ENCODE measurements around the gene TCTA. TPM values are rescaled to one million over a fixed set of nuclear protein-coding genes. Genes with fewer than 3 reads are reported as not detected.

The TCTA gene
- total RNA-seq, 1 experiment from 2014 or later = 11.5 TPM

DNA sequence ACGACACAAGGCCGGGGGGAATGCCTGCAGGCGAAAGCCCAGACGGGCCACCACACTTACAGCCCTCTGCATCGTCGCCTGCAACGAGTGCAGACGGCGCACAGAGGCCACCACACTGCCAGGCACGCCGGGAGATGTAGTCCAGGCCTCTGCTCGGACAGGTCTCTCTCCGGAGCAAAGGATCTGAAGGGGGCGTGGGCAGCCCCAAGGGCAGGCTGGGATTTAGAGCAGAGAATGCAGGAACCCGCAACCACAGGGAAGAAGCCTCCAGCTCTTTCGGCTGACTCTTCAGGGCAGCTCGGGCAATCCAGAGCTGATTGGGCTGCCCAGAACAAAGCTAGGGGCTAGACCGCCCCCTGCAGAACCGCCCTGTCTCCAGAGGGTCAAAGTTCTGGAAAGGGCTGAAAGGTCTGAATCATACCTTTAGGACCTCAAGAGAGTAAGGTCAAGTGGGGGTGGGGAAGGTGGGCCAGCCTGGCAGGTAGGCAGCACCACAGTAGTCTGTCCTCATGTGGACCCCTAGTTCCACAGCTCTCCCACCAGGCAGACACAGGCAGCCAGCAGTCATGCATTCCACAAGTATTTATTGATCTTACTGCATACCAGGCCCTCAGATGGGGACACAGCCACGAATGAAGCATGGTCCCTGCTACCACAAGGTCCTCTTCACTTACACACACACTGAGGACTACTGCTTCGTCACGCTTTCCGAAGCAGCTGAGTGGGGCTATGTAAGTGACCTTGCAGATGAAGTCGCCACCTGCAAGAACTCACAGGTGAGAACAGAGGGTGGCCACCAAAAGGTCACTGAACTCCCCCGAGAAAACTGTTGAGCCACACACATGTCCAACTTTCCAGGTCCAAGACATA, 10.4 kb downstream of the TCTA start, which contains the start of gene AMT (continued):
- TF ChIP-seq NR2C2 (CRISPR knock-in tag; IDR thresholded peaks at IDR 0.05) = no peak
- no peak for TF ChIP-seq ZNF423 (CRISPR knock-in tag; IDR thresholded peaks at IDR 0.05)
- TF ChIP-seq ZNF138 (CRISPR knock-in tag; conservative IDR thresholded peaks at IDR 0.05) = no peak
- TF ChIP-seq CREM (CRISPR knock-in tag; IDR thresholded peaks at IDR 0.05) = peak; percentile 82; the same call in 1 of the 2 replicates
- TF ChIP-seq, protein P1, sequence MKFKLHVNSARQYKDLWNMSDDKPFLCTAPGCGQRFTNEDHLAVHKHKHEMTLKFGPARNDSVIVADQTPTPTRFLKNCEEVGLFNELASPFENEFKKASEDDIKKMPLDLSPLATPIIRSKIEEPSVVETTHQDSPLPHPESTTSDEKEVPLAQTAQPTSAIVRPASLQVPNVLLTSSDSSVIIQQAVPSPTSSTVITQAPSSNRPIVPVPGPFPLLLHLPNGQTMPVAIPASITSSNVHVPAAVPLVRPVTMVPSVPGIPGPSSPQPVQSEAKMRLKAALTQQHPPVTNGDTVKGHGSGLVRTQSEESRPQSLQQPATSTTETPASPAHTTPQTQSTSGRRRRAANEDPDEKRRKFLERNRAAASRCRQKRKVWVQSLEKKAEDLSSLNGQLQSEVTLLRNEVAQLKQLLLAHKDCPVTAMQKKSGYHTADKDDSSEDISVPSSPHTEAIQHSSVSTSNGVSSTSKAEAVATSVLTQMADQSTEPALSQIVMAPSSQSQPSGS (CRISPR knock-in tag; IDR thresholded peaks at IDR 0.05; ENCODE audit: borderline replicate concordance, low read depth) = no peak
- no peak for TF ChIP-seq ZSCAN18 (CRISPR knock-in tag; IDR thresholded peaks at IDR 0.05)
- TF ChIP-seq, protein P2, sequence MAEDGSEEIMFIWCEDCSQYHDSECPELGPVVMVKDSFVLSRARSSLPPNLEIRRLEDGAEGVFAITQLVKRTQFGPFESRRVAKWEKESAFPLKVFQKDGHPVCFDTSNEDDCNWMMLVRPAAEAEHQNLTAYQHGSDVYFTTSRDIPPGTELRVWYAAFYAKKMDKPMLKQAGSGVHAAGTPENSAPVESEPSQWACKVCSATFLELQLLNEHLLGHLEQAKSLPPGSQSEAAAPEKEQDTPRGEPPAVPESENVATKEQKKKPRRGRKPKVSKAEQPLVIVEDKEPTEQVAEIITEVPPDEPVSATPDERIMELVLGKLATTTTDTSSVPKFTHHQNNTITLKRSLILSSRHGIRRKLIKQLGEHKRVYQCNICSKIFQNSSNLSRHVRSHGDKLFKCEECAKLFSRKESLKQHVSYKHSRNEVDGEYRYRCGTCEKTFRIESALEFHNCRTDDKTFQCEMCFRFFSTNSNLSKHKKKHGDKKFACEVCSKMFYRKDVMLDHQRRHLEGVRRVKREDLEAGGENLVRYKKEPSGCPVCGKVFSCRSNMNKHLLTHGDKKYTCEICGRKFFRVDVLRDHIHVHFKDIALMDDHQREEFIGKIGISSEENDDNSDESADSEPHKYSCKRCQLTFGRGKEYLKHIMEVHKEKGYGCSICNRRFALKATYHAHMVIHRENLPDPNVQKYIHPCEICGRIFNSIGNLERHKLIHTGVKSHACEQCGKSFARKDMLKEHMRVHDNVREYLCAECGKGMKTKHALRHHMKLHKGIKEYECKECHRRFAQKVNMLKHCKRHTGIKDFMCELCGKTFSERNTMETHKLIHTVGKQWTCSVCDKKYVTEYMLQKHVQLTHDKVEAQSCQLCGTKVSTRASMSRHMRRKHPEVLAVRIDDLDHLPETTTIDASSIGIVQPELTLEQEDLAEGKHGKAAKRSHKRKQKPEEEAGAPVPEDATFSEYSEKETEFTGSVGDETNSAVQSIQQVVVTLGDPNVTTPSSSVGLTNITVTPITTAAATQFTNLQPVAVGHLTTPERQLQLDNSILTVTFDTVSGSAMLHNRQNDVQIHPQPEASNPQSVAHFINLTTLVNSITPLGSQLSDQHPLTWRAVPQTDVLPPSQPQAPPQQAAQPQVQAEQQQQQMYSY (CRISPR knock-in tag; IDR thresholded peaks at IDR 0.05) = no peak
- TF ChIP-seq ATF3 (CRISPR knock-in tag; conservative IDR thresholded peaks at IDR 0.05) = no peak
- no peak; the same call in 1 of the 2 replicates for TF ChIP-seq AR (CRISPR knock-in tag; IDR thresholded peaks at IDR 0.05)
- TF ChIP-seq ZNF317 (CRISPR knock-in tag; IDR thresholded peaks at IDR 0.05; ENCODE audit: borderline replicate concordance, low read depth) = no peak
- TF ChIP-seq CBFB (CRISPR knock-in tag; IDR thresholded peaks at IDR 0.05; ENCODE audit: low read depth) = no peak
- TF ChIP-seq PRRX2 (CRISPR knock-in tag; IDR thresholded peaks at IDR 0.05) = no peak
- no peak for TF ChIP-seq GTF2I (CRISPR knock-in tag; conservative IDR thresholded peaks at IDR 0.05)
- peak; percentile 24; the same call in 1 of the 2 replicates for TF ChIP-seq USF2 (CRISPR knock-in tag; IDR thresholded peaks at IDR 0.05)
- TF ChIP-seq NFATC4 (CRISPR knock-in tag; IDR thresholded peaks at IDR 0.05) = no peak
- TF ChIP-seq, protein P3, sequence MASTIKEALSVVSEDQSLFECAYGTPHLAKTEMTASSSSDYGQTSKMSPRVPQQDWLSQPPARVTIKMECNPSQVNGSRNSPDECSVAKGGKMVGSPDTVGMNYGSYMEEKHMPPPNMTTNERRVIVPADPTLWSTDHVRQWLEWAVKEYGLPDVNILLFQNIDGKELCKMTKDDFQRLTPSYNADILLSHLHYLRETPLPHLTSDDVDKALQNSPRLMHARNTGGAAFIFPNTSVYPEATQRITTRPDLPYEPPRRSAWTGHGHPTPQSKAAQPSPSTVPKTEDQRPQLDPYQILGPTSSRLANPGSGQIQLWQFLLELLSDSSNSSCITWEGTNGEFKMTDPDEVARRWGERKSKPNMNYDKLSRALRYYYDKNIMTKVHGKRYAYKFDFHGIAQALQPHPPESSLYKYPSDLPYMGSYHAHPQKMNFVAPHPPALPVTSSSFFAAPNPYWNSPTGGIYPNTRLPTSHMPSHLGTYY (CRISPR knock-in tag; IDR thresholded peaks at IDR 0.05) = no peak
- TF ChIP-seq SOX15 (CRISPR knock-in tag; IDR thresholded peaks at IDR 0.05) = no peak
- no peak for TF ChIP-seq ZMAT4 (CRISPR knock-in tag; IDR thresholded peaks at IDR 0.05)
- TF ChIP-seq EMX1 (CRISPR knock-in tag; IDR thresholded peaks at IDR 0.05) = no peak
- TF ChIP-seq, protein P4, sequence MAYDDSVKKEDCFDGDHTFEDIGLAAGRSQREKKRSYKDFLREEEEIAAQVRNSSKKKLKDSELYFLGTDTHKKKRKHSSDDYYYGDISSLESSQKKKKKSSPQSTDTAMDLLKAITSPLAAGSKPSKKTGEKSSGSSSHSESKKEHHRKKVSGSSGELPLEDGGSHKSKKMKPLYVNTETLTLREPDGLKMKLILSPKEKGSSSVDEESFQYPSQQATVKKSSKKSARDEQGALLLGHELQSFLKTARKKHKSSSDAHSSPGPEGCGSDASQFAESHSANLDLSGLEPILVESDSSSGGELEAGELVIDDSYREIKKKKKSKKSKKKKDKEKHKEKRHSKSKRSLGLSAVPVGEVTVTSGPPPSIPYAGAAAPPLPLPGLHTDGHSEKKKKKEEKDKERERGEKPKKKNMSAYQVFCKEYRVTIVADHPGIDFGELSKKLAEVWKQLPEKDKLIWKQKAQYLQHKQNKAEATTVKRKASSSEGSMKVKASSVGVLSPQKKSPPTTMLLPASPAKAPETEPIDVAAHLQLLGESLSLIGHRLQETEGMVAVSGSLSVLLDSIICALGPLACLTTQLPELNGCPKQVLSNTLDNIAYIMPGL (CRISPR knock-in tag; IDR thresholded peaks at IDR 0.05) = no peak
- TF ChIP-seq FOXJ3 (CRISPR knock-in tag; IDR thresholded peaks at IDR 0.05; ENCODE audit: borderline replicate concordance) = no peak

Data from WTC11 (cell line).